ENCODE data around the gene OR2V2. TPM values are rescaled to one million over a fixed set of nuclear protein-coding genes. Genes with fewer than 3 reads are reported as not detected.
"Not testable (repeated sequence)": the region's sequence is repeated elsewhere in the genome, so short reads cannot be mapped to it uniquely, and the experiment has no call there.

Gene OR2V2
- total RNA-seq, 4 donors from 2014 or later, result not detected

DNA sequence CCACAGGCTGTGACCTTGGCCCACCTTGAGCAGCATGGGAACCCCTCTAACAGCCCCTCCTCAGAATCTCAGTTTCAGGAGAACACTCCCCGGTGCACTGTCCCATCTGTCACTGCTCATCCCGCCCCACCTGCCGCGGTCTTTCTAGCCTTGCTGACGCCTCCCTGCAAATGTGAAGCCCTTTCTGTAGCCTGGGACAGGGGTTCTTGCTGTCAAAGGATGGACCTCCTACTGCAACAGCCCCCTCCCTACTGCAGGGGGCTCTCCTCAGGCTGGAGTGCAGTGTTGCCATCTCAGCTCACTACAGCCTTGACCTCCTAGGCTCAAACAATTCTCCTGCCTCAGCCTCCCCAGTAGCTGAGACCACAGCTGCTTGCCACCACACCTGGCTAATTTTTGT lies 36.4 kb upstream of the OR2V2 start:
- no peak for TF ChIP-seq POLR2A (IDR thresholded peaks at IDR 0.05)
- TF ChIP-seq, protein P1, sequence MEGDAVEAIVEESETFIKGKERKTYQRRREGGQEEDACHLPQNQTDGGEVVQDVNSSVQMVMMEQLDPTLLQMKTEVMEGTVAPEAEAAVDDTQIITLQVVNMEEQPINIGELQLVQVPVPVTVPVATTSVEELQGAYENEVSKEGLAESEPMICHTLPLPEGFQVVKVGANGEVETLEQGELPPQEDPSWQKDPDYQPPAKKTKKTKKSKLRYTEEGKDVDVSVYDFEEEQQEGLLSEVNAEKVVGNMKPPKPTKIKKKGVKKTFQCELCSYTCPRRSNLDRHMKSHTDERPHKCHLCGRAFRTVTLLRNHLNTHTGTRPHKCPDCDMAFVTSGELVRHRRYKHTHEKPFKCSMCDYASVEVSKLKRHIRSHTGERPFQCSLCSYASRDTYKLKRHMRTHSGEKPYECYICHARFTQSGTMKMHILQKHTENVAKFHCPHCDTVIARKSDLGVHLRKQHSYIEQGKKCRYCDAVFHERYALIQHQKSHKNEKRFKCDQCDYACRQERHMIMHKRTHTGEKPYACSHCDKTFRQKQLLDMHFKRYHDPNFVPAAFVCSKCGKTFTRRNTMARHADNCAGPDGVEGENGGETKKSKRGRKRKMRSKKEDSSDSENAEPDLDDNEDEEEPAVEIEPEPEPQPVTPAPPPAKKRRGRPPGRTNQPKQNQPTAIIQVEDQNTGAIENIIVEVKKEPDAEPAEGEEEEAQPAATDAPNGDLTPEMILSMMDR (IDR thresholded peaks at IDR 0.05), result no peak
- no peak overlapping the region for H3K27ac ChIP-seq
- H3K27me3 ChIP-seq, result peaks cover 0 to 39% of the 10 kb centered on the region in 2 donors
- intact Hi-C loops (cut with DNase I; ENCODE audit: low total_unique reads), result no loop called here
- no peaks in the 10 kb centered on the region for H3K36me3 ChIP-seq
- no peaks in the 10 kb centered on the region for H3K4me1 ChIP-seq
- DNase-seq, result no peak
- H3K9me3 ChIP-seq, result no peaks in the 10 kb centered on the region
- H3K4me3 ChIP-seq, result no peak overlapping the region

DNA sequence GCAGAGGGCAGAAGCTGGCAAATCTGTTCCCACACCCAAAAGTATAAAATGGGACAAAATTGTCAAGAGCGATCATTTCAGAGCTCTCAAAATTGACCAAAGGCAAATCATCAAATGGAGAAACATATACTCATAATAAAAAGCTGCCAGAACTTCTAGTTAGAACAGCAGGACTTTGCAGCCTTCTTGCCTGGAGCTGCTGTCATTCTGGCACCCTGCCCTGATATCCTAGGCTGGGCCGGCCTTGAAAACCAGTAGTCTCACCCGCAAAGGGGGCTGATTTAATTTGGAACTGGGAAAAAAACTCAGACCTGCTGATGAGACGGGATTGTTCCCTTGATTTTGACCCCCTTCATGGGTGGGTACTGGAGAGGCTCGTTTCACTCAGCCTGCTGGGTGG lies 34.9 kb upstream of the OR2V2 start:
- no peaks in the 10 kb centered on the region for H3K4me1 ChIP-seq
- intact Hi-C loops (cut with DNase I; ENCODE audit: low total_unique reads), result no loop called here
- H3K4me3 ChIP-seq, result no peak overlapping the region
- no peaks in the 10 kb centered on the region for H3K36me3 ChIP-seq
- peaks cover 0 to 43% of the 10 kb centered on the region in 2 donors for H3K27me3 ChIP-seq
- H3K27ac ChIP-seq, result no peak overlapping the region
- no peaks in the 10 kb centered on the region for H3K9me3 ChIP-seq
- DNase-seq, result no peak
- TF ChIP-seq, protein P1 (IDR thresholded peaks at IDR 0.05), result no peak
- TF ChIP-seq POLR2A (IDR thresholded peaks at IDR 0.05), result no peak

DNA sequence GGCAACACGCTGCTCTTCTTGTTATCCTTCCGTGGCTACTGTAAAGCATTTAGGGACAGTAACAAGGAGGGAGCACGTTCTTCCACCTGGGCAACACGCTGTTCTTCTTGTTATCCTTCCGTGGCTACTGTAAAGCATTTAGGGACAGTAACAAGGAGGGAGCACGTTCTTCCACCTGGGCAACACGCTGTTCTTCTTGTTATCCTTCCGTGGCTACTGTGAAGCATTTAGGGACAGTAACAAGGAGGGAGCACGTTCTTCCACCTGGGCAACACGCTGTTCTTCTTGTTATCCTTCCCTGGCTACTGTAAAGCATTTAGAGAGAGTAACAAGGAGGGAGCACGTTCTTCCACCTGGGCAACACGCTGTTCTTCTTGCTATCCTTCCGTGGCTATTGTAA lies 33.8 kb upstream of the OR2V2 start:
- H3K4me1 ChIP-seq; H3K9me3 ChIP-seq; H3K4me3 ChIP-seq; intact Hi-C loops (cut with DNase I; ENCODE audit: low total_unique reads); H3K27ac ChIP-seq; H3K36me3 ChIP-seq; DNase-seq: not testable (repeated sequence)
- H3K27me3 ChIP-seq, result peaks cover 0 to 41% of the 10 kb centered on the region in 2 donors

DNA sequence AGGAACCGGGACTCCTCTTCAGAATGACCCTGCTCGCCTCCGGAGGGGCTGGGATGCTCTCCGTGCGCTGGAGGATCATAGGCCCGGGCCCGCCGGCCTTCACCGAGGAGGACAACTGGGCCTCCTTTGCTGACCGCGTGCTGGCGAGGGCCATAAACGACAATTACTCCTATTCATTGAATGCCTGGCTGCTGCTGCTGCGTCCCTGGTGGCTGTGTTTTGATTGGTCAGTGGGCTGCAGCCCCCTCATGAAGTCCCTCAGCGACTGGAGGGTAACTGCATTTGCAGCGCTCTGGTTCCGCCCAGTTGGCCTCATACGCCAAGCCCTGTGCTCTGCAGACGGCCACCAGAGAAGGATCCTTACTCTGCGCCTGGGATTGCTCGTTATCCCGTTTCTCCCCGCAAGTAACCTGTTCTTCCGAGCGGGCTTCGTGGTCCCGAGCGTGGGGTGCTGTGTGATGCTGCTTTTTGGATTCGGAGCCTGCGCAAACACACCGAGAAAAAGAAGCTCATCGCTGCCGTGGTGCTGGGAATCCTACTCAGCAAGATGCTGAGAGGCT lies 33.0 kb upstream of the OR2V2 start:
- Histone ChIP-seq H3K4me3 (no peak overlapping the region), H3K27me3 (peaks cover 0 to 33% of the 10 kb centered on the region in 2 donors)

DNA sequence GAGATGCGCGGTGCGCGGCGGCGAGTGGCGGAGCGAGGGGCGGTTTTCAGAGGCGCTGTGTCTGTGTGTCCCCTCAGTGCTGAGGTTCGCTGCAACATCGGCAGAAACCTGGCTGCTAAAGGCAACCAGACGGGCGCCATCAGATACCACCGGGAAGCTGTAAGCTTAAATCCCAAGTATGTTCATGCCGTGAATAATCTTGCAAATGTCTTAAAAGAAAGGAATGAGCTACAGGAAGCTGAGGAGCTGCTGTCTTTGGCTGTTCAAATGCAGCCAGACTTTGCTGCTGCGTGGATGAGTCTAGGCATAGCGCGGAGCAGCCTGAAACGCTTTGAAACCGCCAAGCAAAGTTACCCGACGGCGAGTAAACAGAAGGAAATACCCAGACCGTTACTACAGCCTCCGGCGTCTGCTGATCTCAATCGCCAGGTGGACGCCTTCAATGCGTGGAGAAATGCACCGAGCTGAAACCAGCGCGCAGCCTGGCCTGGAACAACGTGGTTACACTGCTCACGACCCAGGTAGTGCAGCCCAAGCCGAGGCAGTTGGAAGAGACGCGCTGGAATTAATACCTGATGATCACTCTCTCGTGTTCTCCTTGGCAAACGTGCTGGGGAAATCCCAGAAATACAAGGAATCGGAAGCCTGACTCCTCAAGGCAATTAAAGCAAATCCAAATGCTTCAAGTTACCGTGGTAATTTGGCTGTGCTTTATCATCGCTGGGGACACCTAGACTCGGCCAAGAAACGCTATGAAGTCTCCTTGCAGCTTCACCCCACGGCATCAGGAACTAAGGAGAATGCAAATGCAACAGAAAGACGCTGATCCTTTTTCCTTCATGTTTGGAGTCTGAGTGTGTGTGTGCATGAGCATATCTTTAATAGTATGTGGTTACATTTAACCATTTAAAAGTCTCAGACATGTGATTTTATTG lies 32.3 kb upstream of the OR2V2 start:
- TF ChIP-seq POLR2A (IDR thresholded peaks at IDR 0.05), result no peak
- TF ChIP-seq, protein P1 (IDR thresholded peaks at IDR 0.05), result no peak
- Histone ChIP-seq H3K9me3 (no peaks in the 10 kb centered on the region), H3K4me3 (no peak overlapping the region), H3K4me1 (no peaks in the 10 kb centered on the region), H3K27ac (no peak overlapping the region), H3K27me3 (peaks cover 0 to 32% of the 10 kb centered on the region in 2 donors), H3K36me3 (no peaks in the 10 kb centered on the region)
- no peak for DNase-seq
- intact Hi-C loops (cut with DNase I; ENCODE audit: low total_unique reads), result no loop called here

More for the DNA sequence above, 33.0 kb upstream of the OR2V2 start:
- DNase-seq, result no peak
- Histone ChIP-seq H3K4me1 (no peaks in the 10 kb centered on the region), H3K36me3 (no peaks in the 10 kb centered on the region), H3K27ac (no peak overlapping the region), H3K9me3 (no peaks in the 10 kb centered on the region)
- intact Hi-C loops (cut with DNase I; ENCODE audit: low total_unique reads), result no loop called here
- TF ChIP-seq POLR2A (IDR thresholded peaks at IDR 0.05), result no peak
- TF ChIP-seq, protein P1 (IDR thresholded peaks at IDR 0.05), result no peak

All from uterus (tissue), 4 donors.